GM23338 (cell line): ENCODE data around the gene CUBN.

Experiments
- CREB1 ChIP-seq: fragments of 250-450 bp; sonication (Bioruptor Pico); IDR thresholded peaks from 2 replicates; pipeline ENCODE4 v1.5.0; 2020; ENCODE audit warnings: low read depth, mild to moderate bottlenecking, moderate library complexity
- CTCF ChIP-seq, 2 experiments: fragments of 200-600 bp in 1 of 2; sonication (generic) in 1 of 2; conservative IDR thresholded peaks; 2 replicates each; pipeline versions ENCODE4 v1.5.1 to v1.6.1; 2016 to 2017; ENCODE audit warnings: antibody characterized with exemption in 2 of 2, low read depth in 2 of 2, mild to moderate bottlenecking in 2 of 2, moderate library complexity in 1 of 2
- ETS1 ChIP-seq: IDR thresholded peaks from 2 replicates; pipeline ENCODE4 v1.6.1; 2016; ENCODE audit warnings: antibody characterized with exemption
- EZH2 ChIP-seq: fragments of 200-600 bp; sonication (generic); IDR thresholded peaks from one replicate; pipeline ENCODE4 v1.8.0; 2017; ENCODE audit warnings: antibody characterized with exemption, mild to moderate bottlenecking, low read depth; ENCODE audit not compliant: unreplicated experiment
- EZH2phosphoT487 ChIP-seq: fragments of 200-600 bp; sonication (generic); IDR thresholded peaks from one replicate; pipeline ENCODE4 v1.8.1; 2018; ENCODE audit warnings: antibody characterized with exemption; ENCODE audit not compliant: unreplicated experiment
- JUNB ChIP-seq: IDR thresholded peaks from one replicate; pipeline ENCODE4 v1.6.1; 2016; ENCODE audit warnings: antibody characterized with exemption; ENCODE audit not compliant: unreplicated experiment
- NANOG ChIP-seq: IDR thresholded peaks from 2 replicates; pipeline ENCODE4 v1.6.1; 2016; ENCODE audit warnings: antibody characterized with exemption, borderline replicate concordance
- POLR2AphosphoS5 ChIP-seq: IDR thresholded peaks from 2 replicates; pipeline ENCODE4 v1.6.1; 2016; ENCODE audit warnings: antibody characterized with exemption, low read depth
- REST ChIP-seq: IDR thresholded peaks from one replicate; pipeline ENCODE4 v1.6.1; 2018; ENCODE audit warnings: antibody characterized with exemption; ENCODE audit not compliant: unreplicated experiment
- STAT1 ChIP-seq: IDR thresholded peaks from one replicate; pipeline ENCODE4 v1.6.1; 2016; ENCODE audit warnings: antibody characterized with exemption; ENCODE audit not compliant: unreplicated experiment
- ZNF114 ChIP-seq: fragments of 250-450 bp; sonication (Bioruptor Pico); IDR thresholded peaks from 2 replicates; pipeline ENCODE4 v1.5.0; 2020; ENCODE audit warnings: mild to moderate bottlenecking, moderate library complexity

GRCh38 chr10:16952610-16953009 is 177.0 kb downstream of the CUBN start:
- TF ChIP-seq POLR2AphosphoS5 (no peak), CTCF (conservative IDR thresholded peaks at IDR 0.05; ENCODE audit: low read depth in 2 of 2) (peak in 1 of 2 experiments; percentile 54; a peak in 3 of 4 replicates), EZH2 (no peak), REST (no peak), ETS1 (no peak), NANOG (no peak), JUNB (no peak), CREB1 (no peak), STAT1 (no peak), EZH2phosphoT487 (no peak), ZNF114 (CRISPR knock-in tag) (no peak)
